ENCODE measurements around the gene PMPCA. TPM values are rescaled to one million over a fixed set of nuclear protein-coding genes. Genes with fewer than 3 reads are reported as not detected.
A peak's percentile ranks its signal among the peaks of the same experiment; 100 is the strongest.

The PMPCA gene
- total RNA-seq, 1 donor from 2014 or later, result 86.6 TPM

- no peaks in the 10 kb centered on the region for H3K9me3 Mint-ChIP-seq
- H3K36me3 Mint-ChIP-seq (ENCODE audit: low read depth), result peaks cover 3% of the 10 kb centered on the region
- no peak overlapping the region for H3K27ac Mint-ChIP-seq (ENCODE audit: unreplicated experiment)
- H3K27me3 Mint-ChIP-seq (ENCODE audit: low read depth), result no peaks in the 10 kb centered on the region
- peaks cover 26% of the 10 kb centered on the region for H3K4me1 Mint-ChIP-seq
- TF ChIP-seq, protein P1, sequence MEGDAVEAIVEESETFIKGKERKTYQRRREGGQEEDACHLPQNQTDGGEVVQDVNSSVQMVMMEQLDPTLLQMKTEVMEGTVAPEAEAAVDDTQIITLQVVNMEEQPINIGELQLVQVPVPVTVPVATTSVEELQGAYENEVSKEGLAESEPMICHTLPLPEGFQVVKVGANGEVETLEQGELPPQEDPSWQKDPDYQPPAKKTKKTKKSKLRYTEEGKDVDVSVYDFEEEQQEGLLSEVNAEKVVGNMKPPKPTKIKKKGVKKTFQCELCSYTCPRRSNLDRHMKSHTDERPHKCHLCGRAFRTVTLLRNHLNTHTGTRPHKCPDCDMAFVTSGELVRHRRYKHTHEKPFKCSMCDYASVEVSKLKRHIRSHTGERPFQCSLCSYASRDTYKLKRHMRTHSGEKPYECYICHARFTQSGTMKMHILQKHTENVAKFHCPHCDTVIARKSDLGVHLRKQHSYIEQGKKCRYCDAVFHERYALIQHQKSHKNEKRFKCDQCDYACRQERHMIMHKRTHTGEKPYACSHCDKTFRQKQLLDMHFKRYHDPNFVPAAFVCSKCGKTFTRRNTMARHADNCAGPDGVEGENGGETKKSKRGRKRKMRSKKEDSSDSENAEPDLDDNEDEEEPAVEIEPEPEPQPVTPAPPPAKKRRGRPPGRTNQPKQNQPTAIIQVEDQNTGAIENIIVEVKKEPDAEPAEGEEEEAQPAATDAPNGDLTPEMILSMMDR (conservative IDR thresholded peaks at IDR 0.05), result no peak
- H3K4me3 Mint-ChIP-seq, result peak overlapping the region; percentile 92
- no peak for DNase-seq (ENCODE audit: low read depth, low spot score)
Measured at GRCh38 chr9:136437430-136437829, 27.0 kb downstream of the PMPCA start.

- peak overlapping the region; percentile 92 for H3K4me3 Mint-ChIP-seq
- peaks cover 26% of the 10 kb centered on the region for H3K4me1 Mint-ChIP-seq
- H3K27ac Mint-ChIP-seq (ENCODE audit: unreplicated experiment), result peak overlapping the region; percentile 83
- TF ChIP-seq, protein P1 (conservative IDR thresholded peaks at IDR 0.05), result no peak
- H3K36me3 Mint-ChIP-seq (ENCODE audit: low read depth), result peaks cover 3% of the 10 kb centered on the region
- H3K27me3 Mint-ChIP-seq (ENCODE audit: low read depth), result no peaks in the 10 kb centered on the region
- no peaks in the 10 kb centered on the region for H3K9me3 Mint-ChIP-seq
- no peak for DNase-seq (ENCODE audit: low read depth, low spot score)
Measured at GRCh38 chr9:136437839-136438547, 27.5 kb downstream of the PMPCA start.

GRCh38 chr9:136438548-136439480 lies 28.4 kb downstream of the PMPCA start:
- DNase-seq (ENCODE audit: low read depth, low spot score), result peak; percentile 31
- Mint-ChIP-seq H3K36me3 (ENCODE audit: low read depth) (peaks cover 5% of the 10 kb centered on the region), H3K4me3 (peak overlapping the region; percentile 92), H3K9me3 (no peaks in the 10 kb centered on the region), H3K4me1 (peaks cover 26% of the 10 kb centered on the region), H3K27ac (ENCODE audit: unreplicated experiment) (peak overlapping the region; percentile 83), H3K27me3 (ENCODE audit: low read depth) (no peaks in the 10 kb centered on the region)
- TF ChIP-seq, protein P1 (conservative IDR thresholded peaks at IDR 0.05), result no peak

- H3K27ac Mint-ChIP-seq (ENCODE audit: unreplicated experiment), result no peak within 1 kb of the TSS
- TF ChIP-seq, protein P1 (conservative IDR thresholded peaks at IDR 0.05), result peak; percentile 80
- peaks cover 26% of the 10 kb centered on the region for H3K4me1 Mint-ChIP-seq
- peaks cover 7% of the 10 kb centered on the region for H3K36me3 Mint-ChIP-seq (ENCODE audit: low read depth)
- no peaks in the 10 kb centered on the region for H3K9me3 Mint-ChIP-seq
- peak; percentile 88 for DNase-seq (ENCODE audit: low read depth, low spot score)
- H3K27me3 Mint-ChIP-seq (ENCODE audit: low read depth), result no peaks in the 10 kb centered on the region
- H3K4me3 Mint-ChIP-seq, result peak within 1 kb of the TSS; percentile 92
Measured at GRCh38 chr9:136439481-136440408, 29.3 kb downstream of the PMPCA start, which contains the start of gene INPP5E. TSS of gene INPP5E (minus strand) at chr9:136439845. CDS start at chr9:136439419, 426 bp downstream.

Data from neural crest cell (in vitro differentiated cells).